Measurements from ENCODE around the gene AOC2. TPM values are rescaled to one million over a fixed set of nuclear protein-coding genes. Genes with fewer than 3 reads are reported as not detected.

Gene AOC2
- total RNA-seq, 1 experiment from 2014 or later = 7.1 TPM

DNA sequence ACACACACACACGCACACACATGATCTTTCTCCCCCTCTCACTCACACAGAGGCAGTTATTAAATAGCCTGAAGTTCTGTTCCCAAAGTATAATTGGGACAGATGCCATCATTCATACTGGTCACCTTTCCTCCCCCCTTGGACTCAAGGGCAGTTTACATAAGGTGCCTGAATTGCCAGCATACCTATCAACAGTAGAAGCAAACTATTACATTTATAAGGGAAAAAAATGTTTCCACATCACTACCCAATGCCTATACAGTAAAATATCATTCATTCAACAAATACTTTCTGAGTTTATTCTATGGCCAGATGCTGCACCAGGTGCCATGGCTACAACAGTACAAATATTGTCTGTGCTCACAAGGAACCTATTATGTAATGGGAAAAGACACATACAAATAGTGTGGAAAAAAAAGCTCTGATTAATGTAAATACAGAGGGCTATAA lies 39.4 kb upstream of the AOC2 start:
- Histone ChIP-seq H2AFZ (ENCODE audit: low read length) (no peak overlapping the region), H3K23me2 (ENCODE audit: insufficient read length, low read depth, low read length, poor library complexity, severe bottlenecking) (no peaks in the 10 kb centered on the region), H2AK5ac (ENCODE audit: insufficient read length, low read length) (no peak overlapping the region), H3K18ac (ENCODE audit: insufficient read length, low read depth, low read length) (no peak overlapping the region), H3K4me2 (ENCODE audit: insufficient read depth, insufficient read length, low read length) (no peak overlapping the region), H2BK5ac (ENCODE audit: insufficient read length, low read length) (no peak overlapping the region), H2BK20ac (ENCODE audit: low read depth, low read length, poor library complexity, severe bottlenecking) (no peak overlapping the region), H3K4me1 (ENCODE audit: insufficient read depth, low read length) (no peaks in the 10 kb centered on the region), H2BK120ac (ENCODE audit: low read depth, low read length, poor library complexity, severe bottlenecking) (no peak overlapping the region), H3K79me1 (ENCODE audit: insufficient read depth, low read depth, low read length, poor library complexity, severe bottlenecking) (no peaks in the 10 kb centered on the region), H3K27ac (ENCODE audit: insufficient read length, low read depth, low read length) (no peak overlapping the region), H3K79me2 (ENCODE audit: insufficient read depth, low read length) (no peaks in the 10 kb centered on the region), H4K8ac (replicated peaks; ENCODE audit: insufficient read length, low read depth, low read length) (no peak overlapping the region), H4K91ac (ENCODE audit: insufficient read length, low read depth, low read length) (no peak overlapping the region), H2BK15ac (ENCODE audit: low read depth, low read length) (no peak overlapping the region), H3K9me3 (ENCODE audit: control insufficient read depth, low read depth, low read length) (no peaks in the 10 kb centered on the region), H4K20me1 (ENCODE audit: control insufficient read depth, insufficient read depth, insufficient read length) (no peaks in the 10 kb centered on the region), H2BK12ac (ENCODE audit: insufficient read length, low read depth, low read length) (no peak overlapping the region), H3K4ac (ENCODE audit: low read depth, low read length) (no peak overlapping the region), H4K5ac (ENCODE audit: insufficient read length, low read depth, low read length) (no peak overlapping the region), H3K27me3 (ENCODE audit: insufficient read depth, low read length) (no peaks in the 10 kb centered on the region), H3K9ac (ENCODE audit: extremely low read depth, insufficient read length, low read length) (no peak overlapping the region), H3K14ac (ENCODE audit: insufficient read depth, low read length) (no peak overlapping the region), H3T11ph (ENCODE audit: low read length) (no peak overlapping the region), H3K23ac (ENCODE audit: insufficient read length, low read depth, low read length) (no peak overlapping the region), H3K56ac (ENCODE audit: insufficient read length, low read depth, low read length) (no peak overlapping the region)
- no peak overlapping the region for H3K4me3 Mint-ChIP-seq
- WGBS (ENCODE audit: extremely low coverage, insufficient read length, low lambda C conversion rate) = no CpG with 5 or more reads among the region's 1 CpG
- no peaks in the 10 kb centered on the region for H3K4me1 Mint-ChIP-seq
- H3K27me3 Mint-ChIP-seq (ENCODE audit: low read depth) = peaks cover 18% of the 10 kb centered on the region
- DNase-seq = no peak
- H3K9me3 Mint-ChIP-seq = no peaks in the 10 kb centered on the region
- TF ChIP-seq CTCF (conservative IDR thresholded peaks at IDR 0.05) = no peak
- no peak overlapping the region for H3K27ac Mint-ChIP-seq
- H3K36me3 Mint-ChIP-seq (ENCODE audit: insufficient read depth in 1 of 3, low read depth in 3 of 3) = peaks cover 0 to 8% (median 7%) of the 10 kb centered on the region in 3 experiments; a peak in 5 of 7 replicates

Measured in H9 (cell line).